IPS DF 19.7 (cell line): ENCODE measurements around the gene KLHDC10.
"Not testable (repeated sequence)": the region's sequence is repeated elsewhere in the genome, so short reads cannot be mapped to it uniquely, and the experiment has no call there.

Source experiments
- DNase-seq: peaks from one replicate; pipeline ENCODE4 v3.0.0-alpha.2; 2013; ENCODE audit warnings: low read depth, low spot score

Gene KLHDC10

DNA sequence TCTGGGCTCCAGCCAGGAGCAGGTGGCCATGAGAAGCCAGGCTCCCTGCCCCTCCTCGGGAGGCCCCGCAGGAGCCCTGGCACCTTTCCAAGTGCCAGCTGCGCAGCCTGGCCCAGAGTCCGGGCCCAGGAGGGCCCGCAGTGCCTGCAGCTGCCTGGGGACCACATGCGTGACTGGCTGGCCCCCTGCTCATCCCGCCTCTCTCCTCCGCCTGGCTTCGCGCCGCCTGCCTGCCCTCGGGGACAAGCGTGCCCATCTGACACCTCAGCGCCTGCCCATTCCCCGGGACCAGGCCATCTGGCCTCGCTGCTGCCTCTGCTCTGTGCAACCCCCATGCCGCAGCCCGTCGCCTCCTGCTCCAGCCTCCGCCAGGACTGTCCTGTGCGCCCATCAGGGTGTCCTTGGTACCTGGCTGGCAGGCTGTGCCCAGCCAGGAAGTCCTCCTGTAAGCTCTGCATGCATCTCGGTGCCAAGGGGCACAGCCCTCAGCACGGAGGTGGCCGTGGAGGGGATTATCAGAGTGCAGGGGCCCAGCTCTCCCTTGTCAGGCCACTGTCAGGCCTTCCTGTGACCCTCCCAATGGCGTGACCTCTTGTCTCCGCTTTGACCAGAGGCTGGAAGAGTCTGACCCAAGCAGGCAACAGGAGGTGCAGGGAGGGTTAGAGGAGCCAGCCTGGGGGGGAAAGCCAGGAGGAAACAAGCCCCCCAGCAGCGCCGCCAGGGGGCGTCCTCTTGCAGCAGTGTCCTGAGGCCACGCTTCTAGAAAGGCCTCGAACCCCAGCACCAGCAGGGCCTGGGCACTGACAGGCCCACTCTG, 84.4 kb downstream of the KLHDC10 start:
- no peak for DNase-seq

DNA sequence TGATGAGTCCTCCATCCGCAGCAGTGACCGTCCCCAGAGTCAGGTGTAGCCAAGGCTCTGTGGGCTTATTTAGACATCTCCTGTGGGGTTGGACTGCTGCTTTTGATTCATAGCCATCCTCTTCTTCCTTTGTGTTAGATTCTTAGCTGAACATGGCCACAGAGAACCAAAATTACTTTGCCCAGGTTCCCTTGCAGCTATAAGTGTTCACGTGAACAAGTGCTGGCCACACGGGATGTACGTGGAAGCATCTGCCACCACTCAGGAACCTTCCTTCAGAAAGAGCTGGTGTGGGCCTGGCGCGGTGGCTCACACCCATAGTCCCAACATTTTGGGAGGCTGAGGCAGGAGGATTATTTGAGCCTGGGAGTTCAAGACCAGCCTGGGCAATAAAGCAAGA, 85.8 kb downstream of the KLHDC10 start:
- no peak for DNase-seq

DNA sequence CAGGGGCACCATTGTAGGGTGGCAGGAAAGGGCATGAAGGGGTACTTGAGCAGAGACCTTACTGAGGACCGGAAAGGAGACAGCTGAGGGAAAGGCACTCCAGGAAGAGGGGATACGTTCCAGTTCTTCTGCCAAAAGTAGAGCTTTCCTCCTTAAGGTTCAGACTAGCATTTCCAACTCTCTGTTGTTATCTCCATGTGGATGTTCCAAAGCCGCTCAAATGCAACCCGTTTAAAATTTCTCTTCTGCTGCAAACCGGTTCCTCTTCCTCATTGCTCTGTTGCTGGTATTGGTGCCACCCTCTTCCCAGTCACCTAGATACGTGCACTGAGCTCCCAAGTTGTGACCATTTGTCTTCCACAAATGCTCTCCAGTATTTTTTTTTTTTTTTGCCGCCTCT, 87.4 kb downstream of the KLHDC10 start:
- DNase-seq, result no peak

DNA sequence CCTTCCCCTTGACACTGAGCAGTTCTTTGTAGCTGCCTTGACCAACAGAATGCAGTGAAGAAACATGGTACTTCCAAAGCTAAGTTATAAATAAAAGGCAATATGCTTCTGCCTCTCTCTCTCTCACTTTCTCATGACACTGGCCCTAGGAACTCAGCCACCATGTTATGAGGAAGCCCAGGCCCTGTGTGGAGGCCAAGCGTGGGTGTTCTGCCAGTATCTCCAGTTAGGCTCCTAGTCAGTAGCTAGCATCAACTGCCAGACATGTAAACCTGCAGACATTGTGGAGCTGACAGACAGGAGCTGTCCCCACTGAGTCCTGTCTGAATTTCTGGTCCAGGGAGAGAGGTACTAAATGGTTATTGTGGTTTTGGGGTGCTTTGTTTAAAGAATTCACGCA, 89.7 kb downstream of the KLHDC10 start:
- DNase-seq, result no peak

DNA sequence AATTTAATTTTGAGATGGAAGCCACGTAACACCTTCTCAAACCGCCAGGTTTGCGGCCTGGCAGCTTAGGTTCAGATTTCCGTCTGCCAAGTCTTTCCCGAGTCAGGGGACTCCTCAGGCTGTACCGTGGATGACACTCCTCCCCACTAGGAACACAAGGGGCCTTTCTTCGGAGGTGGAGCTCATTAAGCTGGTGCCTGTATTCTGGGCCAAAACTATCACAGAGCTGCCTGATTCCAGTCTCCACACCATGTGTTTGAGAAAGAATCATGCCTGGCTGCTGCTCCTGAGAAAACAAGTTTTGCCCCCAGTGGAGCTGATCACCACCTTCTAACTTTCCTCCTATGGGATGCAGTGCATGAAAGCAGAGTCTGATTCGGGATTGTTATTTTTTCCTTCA, 90.1 kb downstream of the KLHDC10 start:
- no peak for DNase-seq

DNA sequence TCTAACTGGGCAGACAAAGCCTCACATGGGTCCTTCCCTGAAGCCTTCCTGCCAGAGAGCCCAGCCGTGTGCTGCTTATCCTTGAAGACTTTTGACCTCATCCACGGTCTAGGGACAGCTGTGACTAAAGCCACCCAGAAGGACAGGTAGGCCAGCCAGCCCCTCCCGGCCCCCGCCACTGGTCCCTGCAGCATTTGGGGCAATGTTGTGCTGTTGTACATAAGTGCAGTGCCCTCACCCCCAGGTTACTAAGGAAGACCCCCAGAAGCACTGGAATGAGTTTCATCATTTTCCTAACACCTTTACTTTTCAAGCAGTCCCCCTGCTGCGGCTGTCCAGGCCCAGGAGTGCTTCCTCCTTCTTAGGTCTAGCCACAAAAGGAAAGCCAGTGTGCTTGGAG, 91.9 kb downstream of the KLHDC10 start:
- DNase-seq, result no peak

DNA sequence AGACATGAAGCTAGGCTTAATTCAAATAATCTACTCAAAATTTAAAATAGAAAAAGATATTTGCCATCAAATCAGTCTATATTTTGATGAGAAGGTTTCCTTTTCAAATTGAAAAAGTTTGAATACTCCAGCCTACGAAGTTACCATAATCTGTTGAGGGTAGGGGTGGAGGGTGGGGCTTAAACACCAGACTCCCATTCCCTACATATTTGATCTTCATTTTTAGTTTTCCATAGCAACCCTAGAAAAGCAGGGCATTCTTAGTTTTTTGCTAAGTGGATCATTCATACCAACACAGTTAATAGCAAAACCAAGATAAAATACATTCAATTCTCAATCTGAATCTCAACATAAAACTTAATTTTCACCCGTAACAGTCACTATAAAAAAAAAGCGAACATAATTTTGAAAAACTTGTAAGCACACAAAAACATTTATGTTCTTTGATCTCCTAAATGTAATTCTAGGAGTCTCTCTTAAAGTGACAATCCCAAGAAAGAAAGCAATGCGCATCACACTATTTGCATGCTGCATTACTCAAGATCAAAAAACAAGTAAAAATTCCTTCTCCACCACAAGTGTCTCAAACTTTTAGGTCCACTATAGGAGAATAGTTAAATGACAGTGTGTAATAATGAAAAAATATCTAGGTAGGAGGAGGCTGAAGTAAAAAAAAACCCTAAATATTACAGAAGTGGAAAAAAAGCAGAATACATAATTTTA, 104.1 kb downstream of the KLHDC10 start:
- no peak for DNase-seq

DNA sequence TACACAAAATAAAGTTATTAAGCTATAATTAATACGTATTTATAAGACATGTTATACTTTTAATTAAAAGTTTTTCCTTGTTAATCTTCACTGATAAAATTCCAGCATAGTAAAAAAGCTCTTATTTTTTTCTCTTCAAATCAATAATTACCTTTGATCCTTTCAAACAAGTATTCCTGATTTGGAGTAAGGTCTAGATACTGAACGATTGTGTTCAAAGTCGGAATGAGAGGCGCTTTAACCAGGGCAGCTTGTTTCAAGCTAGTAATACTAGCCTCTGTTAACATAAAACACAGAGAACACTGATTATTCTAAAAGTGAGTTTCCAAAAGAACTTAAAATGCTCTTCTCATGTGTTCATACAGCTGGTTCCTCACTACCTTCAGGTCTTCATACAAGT, 107.9 kb downstream of the KLHDC10 start:
- DNase-seq, result no peak

DNA sequence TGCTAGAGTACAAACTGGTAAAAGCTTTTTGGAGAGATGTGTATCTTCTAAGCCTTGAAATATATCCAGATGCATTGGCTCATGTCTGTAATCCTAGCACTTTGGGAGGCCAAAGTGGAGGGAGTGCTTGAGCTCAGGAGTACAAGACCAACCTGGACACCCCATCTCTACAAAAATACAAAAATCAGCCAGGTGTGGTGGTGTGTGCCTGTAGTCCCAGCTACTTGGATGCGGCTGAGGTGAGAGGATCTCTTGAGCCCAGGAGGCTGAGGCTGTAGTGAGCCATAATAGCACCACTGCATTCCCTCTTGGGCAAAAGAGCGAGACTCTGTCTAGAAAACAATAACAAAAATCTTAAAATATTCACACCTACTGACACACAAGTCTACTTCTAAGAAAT, 109.3 kb downstream of the KLHDC10 start:
- DNase-seq, result no peak

DNA sequence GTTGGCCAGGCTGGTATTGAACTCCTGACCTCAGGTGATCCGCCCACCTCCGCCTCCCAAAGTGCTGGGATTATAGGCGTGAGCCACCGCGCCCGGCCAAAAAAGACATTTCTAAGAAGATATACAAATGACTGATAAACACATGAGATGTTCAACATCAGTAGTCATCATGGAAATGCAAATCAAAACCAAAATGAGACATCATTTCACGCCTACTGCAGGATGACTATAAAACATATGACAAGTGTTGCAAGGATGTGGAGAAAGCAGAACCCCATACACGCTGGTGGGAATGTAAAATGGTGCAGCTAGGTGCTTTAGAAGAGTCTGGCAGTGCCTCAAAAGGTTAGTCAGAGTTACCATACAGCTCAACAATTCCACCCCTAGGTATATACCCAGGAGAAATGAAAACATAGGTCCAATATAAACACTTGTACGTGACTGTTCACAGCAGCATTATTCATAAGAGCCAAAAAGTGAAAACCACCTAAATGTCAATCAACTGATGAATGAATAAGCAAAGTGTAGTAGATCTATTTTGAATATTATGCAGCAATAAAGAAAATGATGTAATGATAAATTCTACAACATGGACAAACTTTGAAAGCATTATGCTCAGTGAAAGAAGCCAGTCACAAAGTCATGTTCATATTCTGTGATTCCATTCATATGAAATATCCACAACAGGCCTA, 110.4 kb downstream of the KLHDC10 start:
- no peak for DNase-seq

DNA sequence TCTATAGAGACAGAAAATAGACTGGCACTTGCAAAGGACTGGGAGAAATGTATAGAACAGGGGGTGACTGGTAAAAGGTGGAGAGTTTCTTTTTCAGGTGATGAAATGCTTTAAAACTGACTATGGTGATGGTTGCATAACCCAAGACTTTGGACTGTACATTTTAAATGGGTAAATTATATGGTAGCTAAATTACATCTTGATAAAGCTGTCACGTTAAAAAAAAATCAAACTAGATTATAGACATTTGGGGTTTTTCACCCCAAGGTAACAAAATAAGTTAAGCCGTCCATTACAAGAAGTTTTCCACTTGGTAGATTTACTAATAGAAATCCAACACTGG, 110.9 kb downstream of the KLHDC10 start:
- DNase-seq, result no peak

DNA sequence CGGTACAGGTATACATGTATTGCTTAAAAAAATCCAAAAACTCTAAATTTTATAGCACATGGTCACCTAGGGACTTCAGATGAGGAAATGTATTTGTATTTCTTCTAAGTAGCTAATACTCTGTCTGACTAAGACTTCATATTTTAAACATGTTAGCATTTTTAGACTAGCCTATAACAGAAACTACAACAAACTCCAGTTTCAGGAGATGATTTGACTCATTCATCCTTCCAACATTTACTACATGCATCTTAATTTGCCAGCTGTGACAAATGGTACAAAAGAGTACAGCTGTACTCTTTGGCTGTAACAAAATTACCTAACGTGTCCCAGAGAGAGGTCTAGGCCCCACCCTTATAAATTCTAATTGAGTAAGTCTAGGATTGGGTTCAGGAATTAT, 112.7 kb downstream of the KLHDC10 start:
- DNase-seq, result no peak

DNA sequence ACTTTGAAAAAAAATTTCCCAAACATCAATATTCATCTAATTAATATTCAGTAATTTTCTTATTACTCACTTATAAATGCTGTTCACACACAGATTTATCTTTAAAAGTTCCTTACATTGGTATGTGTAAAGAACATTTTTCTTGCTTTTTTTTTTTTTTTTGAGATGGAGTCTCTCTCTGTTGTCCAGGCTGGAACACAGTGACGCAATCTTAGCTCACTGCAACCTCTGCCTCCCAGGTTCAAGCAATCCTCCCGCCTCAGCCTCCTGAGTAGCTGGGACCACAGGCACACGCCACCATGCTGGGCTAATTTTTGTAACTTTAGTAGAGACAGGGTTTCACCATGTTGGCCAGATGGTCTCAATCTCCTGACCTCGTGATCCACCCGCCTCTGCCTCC, 114.0 kb downstream of the KLHDC10 start:
- not testable (repeated sequence) for DNase-seq
